HG03045 (cell line): ENCODE data around the gene ELP5.
A peak's percentile ranks its signal among the peaks of the same experiment; 100 is the strongest.
"Not testable (repeated sequence)": the region's sequence is repeated elsewhere in the genome, so short reads cannot be mapped to it uniquely, and the experiment has no call there.

ENCODE experiments used
- ATAC-seq: cut with Tn5 transposase; IDR thresholded peaks from one replicate; pipeline ENCODE4 v1.9.1; 2021; ENCODE audit warnings: mild to moderate bottlenecking, moderate library complexity; ENCODE audit not compliant: unreplicated experiment

The ELP5 gene

GRCh38 chr17:7235693-7236665 is 16.0 kb upstream of the ELP5 start:
- no peak for ATAC-seq

DNA sequence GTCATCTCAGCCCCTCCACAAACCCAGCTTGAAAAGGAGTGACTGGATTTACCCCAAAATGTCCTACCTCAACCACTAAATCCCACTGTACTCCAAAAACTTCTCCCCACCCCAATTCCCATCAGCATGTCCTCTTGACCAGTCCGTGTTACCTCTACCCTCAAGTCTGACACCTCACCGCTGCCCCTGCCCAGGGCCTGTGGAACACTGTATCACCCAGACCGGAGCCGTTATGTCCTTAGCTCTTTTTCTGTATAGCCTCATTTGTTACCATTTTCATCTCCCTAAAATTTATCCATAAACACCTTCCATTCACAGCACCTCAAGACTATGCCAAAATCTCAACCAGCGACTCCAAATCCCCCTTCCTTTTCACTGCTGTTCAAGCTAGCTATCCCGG is 15.2 kb upstream of the ELP5 start:
- no peak for ATAC-seq

GRCh38 chr17:7237266-7237760 is 14.7 kb upstream of the ELP5 start:
- no peak for ATAC-seq

- ATAC-seq = no peak
Observed at GRCh38 chr17:7237761-7238419, 14.1 kb upstream of the ELP5 start.

DNA sequence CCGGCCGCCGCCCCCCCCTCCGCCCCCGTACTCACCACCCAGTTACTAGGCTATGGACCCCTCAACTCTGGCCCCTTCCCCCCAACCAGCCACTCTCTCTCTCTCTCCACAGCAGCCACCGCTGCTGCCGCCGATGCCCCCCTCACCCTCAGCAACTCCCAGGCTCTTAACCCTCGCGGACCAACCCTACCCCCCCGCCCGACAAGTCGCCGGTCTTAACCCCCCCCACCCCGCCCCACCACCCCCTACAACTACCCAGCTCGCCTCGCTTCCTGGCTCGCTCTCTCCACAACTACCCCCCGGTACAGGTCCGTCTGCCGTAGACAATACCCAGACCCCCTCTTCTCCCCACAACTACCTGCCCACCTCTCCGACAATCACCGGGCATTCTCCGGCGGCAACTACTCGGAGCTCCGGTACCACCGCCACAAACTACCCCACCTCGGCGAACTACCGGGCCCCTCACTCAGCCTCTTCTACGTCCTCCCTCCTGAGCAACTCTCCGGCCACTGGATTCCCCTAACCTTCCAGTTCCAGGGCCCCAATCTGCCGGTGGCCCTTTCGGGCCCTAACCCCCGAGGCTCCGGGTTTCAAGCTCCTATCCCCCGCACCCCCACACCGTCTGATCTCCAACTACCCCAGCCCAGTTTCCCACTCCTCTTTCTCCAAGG is 13.5 kb upstream of the ELP5 start:
- ATAC-seq = no peak

DNA sequence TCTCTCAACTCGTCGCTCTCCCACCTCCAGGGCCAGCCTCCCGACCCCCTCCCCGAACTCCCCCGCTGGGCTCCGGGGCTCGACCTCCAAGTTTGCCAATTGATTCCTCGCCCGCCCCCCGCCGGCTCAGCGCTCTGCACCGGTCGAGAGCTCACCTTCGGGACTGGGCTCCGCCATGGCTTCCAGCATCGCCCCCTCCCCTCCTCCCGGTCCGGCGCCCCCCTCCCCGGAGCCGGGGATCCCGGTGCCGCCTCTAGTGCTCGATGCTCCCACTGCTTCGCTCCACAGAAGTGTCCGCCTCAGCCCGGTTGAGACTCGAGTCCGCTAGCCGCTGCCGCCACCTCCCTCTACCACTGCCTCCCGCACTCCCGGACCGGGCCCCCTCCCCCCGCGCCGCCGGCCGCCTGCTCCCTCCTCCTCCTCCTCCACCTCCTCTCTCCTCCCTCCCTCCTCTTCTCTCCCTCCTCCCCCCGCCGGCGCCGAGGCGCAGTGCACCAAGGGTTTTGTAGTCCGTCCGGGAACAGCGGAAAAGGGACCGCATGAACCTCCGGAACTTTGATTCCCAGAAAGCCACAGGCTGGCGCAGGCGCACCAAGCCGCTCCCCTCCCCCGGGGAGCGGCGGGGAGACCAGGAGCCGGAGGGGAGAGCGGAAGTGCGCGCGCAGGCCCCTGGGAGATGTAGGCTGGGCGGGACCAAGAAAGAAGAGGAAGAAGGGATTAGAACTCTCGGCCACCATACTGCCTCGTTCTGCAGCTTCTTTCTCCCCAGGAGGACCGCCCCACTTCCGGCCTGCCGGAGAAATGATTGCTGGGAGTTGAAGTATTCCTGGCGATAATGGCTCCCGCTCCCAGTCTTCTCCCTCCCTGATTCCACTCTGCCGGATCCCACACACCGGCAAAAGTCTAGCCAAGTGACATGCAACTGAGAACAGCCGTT is 12.7 kb upstream of the ELP5 start, which contains the start of gene PHF23:
PHF23 (minus strand) TSS at position 367 of the 937 bp plus-strand sequence; CDS start at position 189, 178 bp downstream.
- ATAC-seq = peak; percentile 48

DNA sequence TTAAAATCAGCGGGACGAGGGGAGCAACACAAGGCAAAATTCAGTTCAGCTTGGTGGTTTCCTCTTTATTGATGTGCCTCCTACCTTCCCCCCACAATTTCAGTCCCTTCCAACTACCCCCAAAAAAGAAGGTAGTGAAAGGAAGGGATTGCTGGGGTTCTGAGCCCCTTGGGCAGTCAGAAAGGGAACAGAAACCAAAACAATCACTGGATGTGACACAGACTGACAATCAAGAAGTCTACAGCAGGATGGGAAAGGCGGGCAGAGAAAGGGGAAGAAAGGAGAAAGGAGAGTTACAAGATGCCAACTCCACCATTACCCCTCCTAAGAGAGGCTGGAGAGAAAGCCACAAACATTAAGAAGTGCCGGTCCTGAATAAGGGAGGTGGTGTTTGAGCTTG is 11.6 kb upstream of the ELP5 start:
- ATAC-seq = no peak

DNA sequence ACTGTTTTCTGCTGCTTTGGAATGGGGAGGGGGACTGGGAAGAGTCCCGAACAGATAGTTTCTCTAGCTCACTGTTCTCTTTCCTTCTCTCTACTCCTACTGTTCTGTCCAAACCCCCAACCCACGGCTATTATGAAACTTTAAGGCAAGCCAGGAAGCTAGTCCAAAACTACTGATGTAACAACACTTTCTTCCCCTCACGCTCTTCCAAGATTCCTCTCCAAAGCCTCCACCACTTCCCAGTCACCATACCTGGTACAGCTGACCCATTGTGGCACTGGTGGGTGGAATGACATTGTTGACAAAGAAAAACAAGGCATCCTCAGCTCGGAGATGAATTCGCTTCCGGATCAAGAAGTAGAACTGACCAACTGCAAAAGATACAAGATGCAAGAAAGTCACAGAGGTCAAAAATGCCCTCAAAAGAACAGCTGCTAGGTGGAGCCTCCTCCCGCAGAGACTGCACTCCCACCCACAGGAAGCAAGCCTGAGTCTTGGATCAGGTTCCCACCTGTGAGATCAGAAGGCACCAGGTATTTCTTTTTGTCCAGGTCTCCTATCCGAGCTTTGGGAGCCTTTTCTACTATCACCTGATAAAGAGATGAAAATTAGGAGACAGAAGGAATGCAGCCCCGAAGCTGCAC is 10.8 kb upstream of the ELP5 start:
- ATAC-seq = no peak

DNA sequence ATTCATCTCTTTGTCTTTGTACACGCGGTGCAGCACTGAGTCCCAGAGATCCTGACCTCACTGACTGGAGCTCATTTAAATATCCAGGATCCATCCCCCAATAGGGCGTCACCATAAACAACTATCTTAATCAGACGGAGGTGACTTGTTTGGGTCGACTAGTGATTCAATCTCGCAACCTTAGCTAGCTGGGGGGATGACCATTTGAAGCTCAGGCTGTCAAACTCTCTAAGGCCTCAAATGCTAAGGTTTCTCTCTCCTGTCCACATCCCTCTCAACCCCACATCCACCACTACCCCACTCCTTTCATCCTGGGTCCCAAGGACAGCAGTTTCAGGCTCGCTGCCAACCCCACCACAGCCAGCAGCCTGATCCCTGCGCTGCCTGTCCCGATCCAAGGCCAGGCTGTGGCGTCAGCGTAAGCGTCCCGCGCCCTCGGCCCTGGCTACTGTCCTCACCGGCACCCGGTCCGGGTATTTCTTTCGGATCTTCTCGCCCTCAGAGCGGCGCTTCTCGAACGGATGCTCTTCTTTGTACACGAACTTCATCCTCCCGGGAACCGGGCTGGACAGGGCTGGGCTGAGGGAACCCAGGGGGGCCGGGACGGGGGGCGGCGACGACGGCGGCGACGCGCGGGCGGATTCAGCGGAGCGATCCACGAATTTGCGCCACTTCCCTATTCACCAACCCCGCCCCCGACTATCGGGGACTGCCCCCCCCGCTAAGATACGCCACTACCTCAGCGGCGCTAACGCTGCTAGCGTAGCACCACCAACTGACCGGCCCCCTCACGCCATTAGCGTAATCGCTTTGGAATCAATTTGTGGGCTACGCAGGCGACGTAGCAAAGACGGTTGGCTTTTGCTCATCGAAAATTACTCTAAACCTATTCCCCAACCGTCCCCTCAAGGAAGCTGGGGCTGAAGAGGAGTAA is 10.0 kb upstream of the ELP5 start, which contains the start of gene GABARAP:
GABARAP (minus strand) TSS at position 667 of the 934 bp plus-strand sequence; CDS start at position 548, 119 bp downstream.
- ATAC-seq = peak; percentile 34

DNA sequence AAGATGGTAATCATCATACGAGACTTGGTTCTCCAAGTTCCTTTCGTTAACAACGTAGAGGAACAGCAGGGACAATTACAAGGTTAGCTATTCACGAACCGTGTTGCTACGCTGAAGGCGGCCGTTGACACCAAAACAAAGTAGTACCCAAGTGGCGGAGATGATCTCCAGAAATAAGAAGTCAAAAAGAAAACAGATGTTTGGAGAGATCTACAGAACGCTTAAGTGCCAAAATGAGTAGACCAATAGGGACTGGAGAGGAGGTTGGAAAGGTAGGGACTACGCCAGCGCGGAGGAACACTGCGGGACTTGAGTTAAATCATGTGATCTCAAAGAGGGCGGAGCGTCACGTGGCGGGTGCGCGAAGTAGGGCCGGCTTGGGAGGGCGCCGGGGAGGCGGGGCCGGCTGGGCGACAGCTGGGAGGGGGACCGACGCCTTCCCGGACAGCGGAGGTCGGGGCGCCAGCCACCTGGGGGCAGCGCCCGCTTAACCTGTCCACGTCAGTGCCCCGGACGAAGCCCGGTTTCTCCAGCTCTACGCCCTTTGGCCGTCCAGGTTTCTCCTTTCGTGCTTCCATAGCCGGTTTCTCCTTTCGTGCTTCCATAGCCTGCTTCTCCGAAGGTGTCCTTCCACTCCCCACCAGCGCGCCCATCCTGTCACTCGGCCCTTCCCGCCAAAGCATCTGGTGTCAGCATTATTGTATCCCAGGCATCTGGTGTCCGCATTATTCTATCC is 9.1 kb upstream of the ELP5 start:
- ATAC-seq = peak; percentile 47

GRCh38 chr17:7243453-7243729 is 8.6 kb upstream of the ELP5 start:
- no peak for ATAC-seq

DNA sequence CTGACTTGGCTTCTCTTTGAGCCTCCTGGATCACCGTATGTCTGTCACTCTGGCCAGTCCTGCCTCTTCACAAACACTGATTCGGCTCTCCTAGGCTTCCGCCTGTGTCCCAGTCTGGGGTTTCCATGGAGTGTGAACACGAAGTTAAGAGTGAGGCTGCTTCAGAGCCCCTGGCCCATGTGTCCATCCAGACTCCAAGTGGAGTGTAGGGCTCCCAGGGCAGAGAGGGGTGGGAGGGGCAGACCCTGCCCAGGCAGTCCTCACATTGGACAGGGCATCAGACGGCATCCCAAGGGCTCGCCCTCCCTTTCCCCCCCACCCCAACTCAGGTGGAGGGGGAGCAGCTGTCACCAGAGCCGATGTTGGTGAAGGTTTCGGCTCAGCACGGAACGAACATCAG is 8.2 kb upstream of the ELP5 start:
- not testable (repeated sequence) for ATAC-seq

GRCh38 chr17:7246779-7247178 is 5.2 kb upstream of the ELP5 start:
- ATAC-seq = no peak

GRCh38 chr17:7248796-7249195 is 3.2 kb upstream of the ELP5 start:
- ATAC-seq = no peak

GRCh38 chr17:7249214-7249613 is 2.8 kb upstream of the ELP5 start:
- ATAC-seq = no peak

- ATAC-seq = no peak
Observed at GRCh38 chr17:7249830-7250229, 2.2 kb upstream of the ELP5 start.

- ATAC-seq = peak; percentile 6
Observed at GRCh38 chr17:7250695-7251627, 1.1 kb upstream of the ELP5 start.
